Neural progenitor cell (in vitro differentiated cells): ENCODE measurements around the gene OR9A2. TPM values are rescaled to one million over a fixed set of nuclear protein-coding genes. Genes with fewer than 3 reads are reported as not detected.

ENCODE experiments used
- DNase-seq: peaks from one replicate; pipeline ENCODE4 v3.0.0-alpha.2; 2016; ENCODE audit warnings: low spot score
- H2AFZ ChIP-seq: fragments of 200-600 bp; sonication (generic); replicated peaks from 2 replicates; pipeline ENCODE4 v1.6.1; 2016; ENCODE audit warnings: antibody characterized with exemption
- H3F3A ChIP-seq: fragments of 200-600 bp; sonication (generic); 2 replicates; pipeline ENCODE4 v1.6.1; 2016; ENCODE audit warnings: antibody characterized with exemption, low read depth
- H3K27ac ChIP-seq: fragments of 200-600 bp; sonication (generic); 2 replicates; pipeline ENCODE4 v1.5.1; 2016; ENCODE audit warnings: mild to moderate bottlenecking
- H3K27me3 ChIP-seq: fragments of 200-600 bp; sonication (generic); 2 replicates; pipeline ENCODE4 v1.6.1; 2016; ENCODE audit warnings: mild to moderate bottlenecking, moderate library complexity
- H3K36me3 ChIP-seq: fragments of 200-600 bp; sonication (generic); 2 replicates; pipeline ENCODE4 v1.5.1; 2016
- H3K4me1 ChIP-seq: fragments of 200-600 bp; sonication (generic); 2 replicates; pipeline ENCODE4 v1.6.1; 2016; ENCODE audit warnings: mixed run types
- H3K4me2 ChIP-seq: fragments of 200-600 bp; sonication (generic); 2 replicates; pipeline ENCODE4 v1.6.1; 2016
- H3K4me3 ChIP-seq: fragments of 200-600 bp; sonication (generic); 2 replicates; pipeline ENCODE4 v1.5.1; 2016
- H3K79me2 ChIP-seq: fragments of 200-600 bp; sonication (generic); 2 replicates; pipeline ENCODE4 v1.6.1; 2016; ENCODE audit warnings: low read depth
- H3K9ac ChIP-seq: fragments of 200-600 bp; sonication (generic); 2 replicates; pipeline ENCODE4 v1.6.1; 2016
- H3K9me3 ChIP-seq: fragments of 200-600 bp; sonication (generic); 2 replicates; pipeline ENCODE4 v1.5.1; 2016; ENCODE audit warnings: low read depth
- H4K20me1 ChIP-seq: fragments of 200-600 bp; sonication (generic); 2 replicates; pipeline ENCODE4 v1.6.1; 2016; ENCODE audit warnings: low read depth
- H3K27ac Mint-ChIP-seq: 3 replicates; pipeline ENCODE4 v1.8.0; 2021; ENCODE audit warnings: mixed read lengths
- H3K27me3 Mint-ChIP-seq: 2 replicates; pipeline ENCODE4 v1.8.0; 2022; ENCODE audit warnings: low read depth, mild to moderate bottlenecking, inconsistent platforms, moderate library complexity, mixed read lengths; ENCODE audit not compliant: insufficient read depth
- H3K36me3 Mint-ChIP-seq: 3 replicates; pipeline ENCODE4 v1.8.0; 2021; ENCODE audit warnings: mixed read lengths
- H3K4me1 Mint-ChIP-seq: 3 replicates; pipeline ENCODE4 v1.8.0; 2021; ENCODE audit warnings: mixed read lengths
- H3K4me3 Mint-ChIP-seq: 3 replicates; pipeline ENCODE4 v1.8.0; 2021; ENCODE audit warnings: mild to moderate bottlenecking, moderate library complexity, mixed read lengths
- H3K9me3 Mint-ChIP-seq: 3 replicates; pipeline ENCODE4 v1.8.0; 2020; ENCODE audit warnings: mixed read lengths
- EZH2 ChIP-seq: fragments of 200-600 bp; sonication (generic); IDR thresholded peaks from 2 replicates; pipeline ENCODE4 v1.6.1; 2017; ENCODE audit warnings: antibody characterized with exemption, mild to moderate bottlenecking, moderate library complexity
- EZH2phosphoT487 ChIP-seq: fragments of 200-600 bp; sonication (generic); IDR thresholded peaks from 2 replicates; pipeline ENCODE4 v1.6.1; 2017; ENCODE audit warnings: antibody characterized with exemption
- total RNA-seq: library from RNA; depleted of rRNA; stranded (reverse); fragments of >200 nt; gene quantifications from 2 replicates; pipeline ENCODE4 v1.2.3, GENCODE V29; 2015; ENCODE audit warnings: low replicate concordance
- TF ChIP-seq, protein P1 (sequence below): fragments of 200-600 bp; sonication (generic); IDR thresholded peaks from 2 replicates; pipeline ENCODE4 v1.5.1; 2017; ENCODE audit warnings: antibody characterized with exemption, mild to moderate bottlenecking

OR9A2 gene
- total RNA-seq, 1 donor from 2014 or later: not detected

DNA sequence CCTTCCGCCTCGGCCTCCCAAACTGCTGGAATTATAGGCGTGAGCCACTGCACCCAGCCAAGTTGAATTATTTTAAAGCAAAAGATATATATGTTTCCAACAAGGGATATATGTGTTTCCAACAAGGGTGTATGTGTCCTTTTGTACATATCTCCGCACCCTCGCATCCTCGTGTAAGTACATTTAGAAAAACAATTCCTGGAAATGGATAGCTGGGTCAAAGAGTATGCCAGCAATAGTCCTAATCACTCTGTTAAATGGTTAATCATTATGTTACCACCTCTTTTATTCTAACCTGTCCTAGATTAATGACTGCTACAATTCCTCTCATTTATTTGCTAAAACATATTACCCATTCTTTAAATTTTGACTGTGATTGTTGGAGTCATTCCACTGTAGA lies 28.0 kb downstream of the OR9A2 start:
- no peak overlapping the region for H3K27ac Mint-ChIP-seq
- Histone ChIP-seq H3K4me3 (no peak overlapping the region), H3K9me3 (no peaks in the 10 kb centered on the region), H3K27me3 (no peaks in the 10 kb centered on the region), H3K9ac (no peak overlapping the region), H3K79me2 (no peaks in the 10 kb centered on the region), H3K4me1 (no peaks in the 10 kb centered on the region), H3F3A (no peaks in the 10 kb centered on the region), H3K27ac (no peak overlapping the region), H4K20me1 (no peaks in the 10 kb centered on the region), H3K36me3 (no peaks in the 10 kb centered on the region), H2AFZ (no peak overlapping the region), H3K4me2 (no peak overlapping the region)
- no peaks in the 10 kb centered on the region for H3K27me3 Mint-ChIP-seq
- no peak overlapping the region for H3K4me3 Mint-ChIP-seq
- H3K36me3 Mint-ChIP-seq: no peaks in the 10 kb centered on the region
- no peaks in the 10 kb centered on the region for H3K4me1 Mint-ChIP-seq
- DNase-seq: no peak
- peaks cover 3% of the 10 kb centered on the region for H3K9me3 Mint-ChIP-seq
- TF ChIP-seq, protein P1, sequence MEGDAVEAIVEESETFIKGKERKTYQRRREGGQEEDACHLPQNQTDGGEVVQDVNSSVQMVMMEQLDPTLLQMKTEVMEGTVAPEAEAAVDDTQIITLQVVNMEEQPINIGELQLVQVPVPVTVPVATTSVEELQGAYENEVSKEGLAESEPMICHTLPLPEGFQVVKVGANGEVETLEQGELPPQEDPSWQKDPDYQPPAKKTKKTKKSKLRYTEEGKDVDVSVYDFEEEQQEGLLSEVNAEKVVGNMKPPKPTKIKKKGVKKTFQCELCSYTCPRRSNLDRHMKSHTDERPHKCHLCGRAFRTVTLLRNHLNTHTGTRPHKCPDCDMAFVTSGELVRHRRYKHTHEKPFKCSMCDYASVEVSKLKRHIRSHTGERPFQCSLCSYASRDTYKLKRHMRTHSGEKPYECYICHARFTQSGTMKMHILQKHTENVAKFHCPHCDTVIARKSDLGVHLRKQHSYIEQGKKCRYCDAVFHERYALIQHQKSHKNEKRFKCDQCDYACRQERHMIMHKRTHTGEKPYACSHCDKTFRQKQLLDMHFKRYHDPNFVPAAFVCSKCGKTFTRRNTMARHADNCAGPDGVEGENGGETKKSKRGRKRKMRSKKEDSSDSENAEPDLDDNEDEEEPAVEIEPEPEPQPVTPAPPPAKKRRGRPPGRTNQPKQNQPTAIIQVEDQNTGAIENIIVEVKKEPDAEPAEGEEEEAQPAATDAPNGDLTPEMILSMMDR: no peak
- TF ChIP-seq EZH2 (no peak), EZH2phosphoT487 (no peak)

DNA sequence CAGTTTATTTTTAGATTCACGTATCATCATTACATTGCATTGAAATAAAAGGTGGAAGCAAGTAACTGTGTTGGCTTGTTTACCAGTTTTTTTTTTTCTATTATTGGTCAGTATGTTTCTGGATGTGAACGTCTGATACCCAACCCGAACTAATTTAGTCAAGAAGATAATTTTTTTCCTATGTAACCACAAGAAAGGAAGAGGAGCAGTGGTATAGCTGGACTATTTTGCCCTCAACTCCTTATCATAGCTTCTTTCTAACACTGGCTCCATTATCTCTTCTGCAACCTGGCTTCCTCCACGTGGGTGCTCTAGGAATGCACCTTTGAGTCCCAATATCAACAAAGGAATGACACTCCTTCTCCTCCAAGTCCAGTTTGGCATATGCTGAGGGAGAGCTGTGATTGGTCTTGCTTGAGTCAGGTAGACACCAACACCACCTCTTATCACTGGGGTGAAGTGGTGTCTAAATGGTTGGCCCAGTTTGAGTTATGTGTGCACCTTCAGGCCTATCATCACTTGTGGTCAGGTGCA lies 29.4 kb downstream of the OR9A2 start:
- Mint-ChIP-seq H3K27me3 (no peaks in the 10 kb centered on the region), H3K4me3 (no peak overlapping the region), H3K27ac (no peak overlapping the region), H3K4me1 (no peaks in the 10 kb centered on the region), H3K36me3 (no peaks in the 10 kb centered on the region), H3K9me3 (peaks cover 4% of the 10 kb centered on the region)
- Histone ChIP-seq H3K4me2 (no peak overlapping the region), H3K27me3 (no peaks in the 10 kb centered on the region), H3K36me3 (no peaks in the 10 kb centered on the region), H4K20me1 (no peaks in the 10 kb centered on the region), H3K9me3 (no peaks in the 10 kb centered on the region), H3K9ac (no peak overlapping the region), H3K79me2 (no peaks in the 10 kb centered on the region), H3K27ac (no peak overlapping the region), H2AFZ (no peak overlapping the region), H3F3A (no peaks in the 10 kb centered on the region), H3K4me3 (no peak overlapping the region), H3K4me1 (no peaks in the 10 kb centered on the region)
- DNase-seq: no peak
- TF ChIP-seq EZH2 (no peak), EZH2phosphoT487 (no peak)
- TF ChIP-seq, protein P1: no peak

DNA sequence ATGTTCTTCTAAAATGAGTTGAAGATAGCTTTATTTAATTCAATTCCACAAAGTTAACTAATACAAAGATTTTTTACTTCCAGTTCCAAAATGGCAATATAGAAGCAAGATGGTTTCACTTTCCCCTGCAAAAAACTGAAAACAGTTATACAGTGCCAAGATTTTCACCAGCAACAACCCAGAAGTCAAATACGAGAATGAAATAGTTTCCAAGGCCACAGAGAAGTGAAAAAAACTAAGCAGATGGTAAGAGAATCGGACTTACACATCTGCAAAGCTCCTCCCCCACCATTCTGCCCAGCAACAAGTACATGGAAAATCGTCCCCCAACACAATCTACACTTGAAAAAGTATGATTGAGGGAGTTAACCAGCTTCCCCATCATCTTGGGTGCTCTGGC lies 34.5 kb downstream of the OR9A2 start:
- Mint-ChIP-seq H3K27ac (no peak overlapping the region), H3K4me1 (no peaks in the 10 kb centered on the region), H3K4me3 (no peak overlapping the region), H3K9me3 (peaks cover 6% of the 10 kb centered on the region), H3K36me3 (no peaks in the 10 kb centered on the region), H3K27me3 (no peaks in the 10 kb centered on the region)
- no peak for DNase-seq
- TF ChIP-seq EZH2 (no peak), EZH2phosphoT487 (no peak)
- TF ChIP-seq, protein P1: no peak
- no peak overlapping the region for H3K4me3 ChIP-seq
- no peak overlapping the region for H3K9ac ChIP-seq
- no peak overlapping the region for H3K4me2 ChIP-seq
- no peaks in the 10 kb centered on the region for H3K79me2 ChIP-seq
- H3K27me3 ChIP-seq: no peaks in the 10 kb centered on the region
- no peak overlapping the region for H2AFZ ChIP-seq
- H3K36me3 ChIP-seq: no peaks in the 10 kb centered on the region
- no peaks in the 10 kb centered on the region for H3K9me3 ChIP-seq
- H3F3A ChIP-seq: no peaks in the 10 kb centered on the region
- no peaks in the 10 kb centered on the region for H4K20me1 ChIP-seq
- H3K4me1 ChIP-seq: no peaks in the 10 kb centered on the region
- no peak overlapping the region for H3K27ac ChIP-seq
